Heart left ventricle (tissue), 13 donors: ENCODE results near the gene TIGD6.

ENCODE experiments used
- POLR2A ChIP-seq, 2 donors: fragments of 450-650 bp; IDR thresholded peaks; one replicate each; pipeline ENCODE4 v1.6.1; 2017; ENCODE audit warnings: antibody characterized with exemption in 2 of 2, mild to moderate bottlenecking in 2 of 2, moderate library complexity in 2 of 2
- TF ChIP-seq, protein P1 (sequence below), 12 donors: fragments of 200-600 bp; sonication (generic) in 4 of 12; IDR thresholded peaks; one replicate each; pipeline versions ENCODE4 v1.5.0 to v1.8.0; 2018 to 2022; ENCODE audit warnings: antibody characterized with exemption in 12 of 12, mild to moderate bottlenecking in 5 of 12
- donor health status: ischemic (EF 13 %, LVEDD 7.1; RV severe dilation, severe dysfunction).
- donor health status: DM: no; HTN: yes; CAD: no.
- donor health status: DM: no; HTN: no; CAD: no.
- donor health status: ischemic (EF 25% LVEDD 6.9; RV normal size, moderate dysfunction).
- donor health status: ischemic (EF 25% LVEDD 5.7; RV mildly dilated, moderate dysfunction).
- donor health status: ischemic (EF 35%, LVEDD 5.7; RV mildly dilated, moderate dysfunction).
- donor health status: nonischemic (EF 11% LVEDD 7.7; RV severe dilation, severe dysfunction).
- donor health status: DM: yes; HTN: yes; CAD: no.
- donor health status: PGD.
- donor health status: ischemic (EF 29% LVEDD 5.4; RV normal size, mild dysfunction).
- donor health status: nonischemic (EF 23%, LVEDD 6.1; RV moderate dilation, normal function).

DNA sequence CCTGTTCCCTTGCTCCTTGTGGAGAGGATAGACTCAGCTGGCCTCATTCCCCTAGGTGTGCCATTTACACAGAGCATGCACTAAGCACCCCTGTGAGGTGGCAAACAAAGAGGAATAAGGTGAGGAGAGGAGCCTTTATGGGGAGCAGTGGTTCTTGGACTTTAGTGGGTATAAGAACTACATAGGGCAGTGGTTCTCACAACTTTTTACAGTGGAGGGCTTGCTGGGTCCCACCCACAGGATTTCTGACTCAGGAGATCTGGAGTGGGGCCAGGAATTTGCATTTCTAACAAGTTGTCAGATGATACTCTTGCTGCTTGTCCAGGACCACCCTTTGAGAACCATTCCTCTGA lies 43.9 kb upstream of the TIGD6 start:
- TF ChIP-seq POLR2A (IDR thresholded peaks at IDR 0.05), result no peak
- TF ChIP-seq, protein P1, sequence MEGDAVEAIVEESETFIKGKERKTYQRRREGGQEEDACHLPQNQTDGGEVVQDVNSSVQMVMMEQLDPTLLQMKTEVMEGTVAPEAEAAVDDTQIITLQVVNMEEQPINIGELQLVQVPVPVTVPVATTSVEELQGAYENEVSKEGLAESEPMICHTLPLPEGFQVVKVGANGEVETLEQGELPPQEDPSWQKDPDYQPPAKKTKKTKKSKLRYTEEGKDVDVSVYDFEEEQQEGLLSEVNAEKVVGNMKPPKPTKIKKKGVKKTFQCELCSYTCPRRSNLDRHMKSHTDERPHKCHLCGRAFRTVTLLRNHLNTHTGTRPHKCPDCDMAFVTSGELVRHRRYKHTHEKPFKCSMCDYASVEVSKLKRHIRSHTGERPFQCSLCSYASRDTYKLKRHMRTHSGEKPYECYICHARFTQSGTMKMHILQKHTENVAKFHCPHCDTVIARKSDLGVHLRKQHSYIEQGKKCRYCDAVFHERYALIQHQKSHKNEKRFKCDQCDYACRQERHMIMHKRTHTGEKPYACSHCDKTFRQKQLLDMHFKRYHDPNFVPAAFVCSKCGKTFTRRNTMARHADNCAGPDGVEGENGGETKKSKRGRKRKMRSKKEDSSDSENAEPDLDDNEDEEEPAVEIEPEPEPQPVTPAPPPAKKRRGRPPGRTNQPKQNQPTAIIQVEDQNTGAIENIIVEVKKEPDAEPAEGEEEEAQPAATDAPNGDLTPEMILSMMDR (IDR thresholded peaks at IDR 0.05), result no peak
